Calu3 (cell line): Measurements from ENCODE around the gene MKLN1. TPM values are rescaled to one million over a fixed set of nuclear protein-coding genes. Genes with fewer than 3 reads are reported as not detected.

Experiments used
- BruUV-seq: library from RNA; stranded (reverse); fragments of 400-500 nt; replicated peaks from 2 replicates; lab custom pipeline; 2021; lab: Mats Ljungman, UMichigan
- CTCF ChIA-PET: fragments of 300-600 bp; sonication (Branson Sonifier 250); formaldehyde crosslinking; loops from one replicate; lab custom pipeline; 2022; ENCODE audit warnings: antibody characterized with exemption; lab: Charles Lee
- DNase-seq: peaks from one replicate; pipeline ENCODE4 v3.0.0; 2022
- H3K27ac Mint-ChIP-seq: one replicate; pipeline ENCODE4 v1.8.0; 2022; ENCODE audit warnings: mixed read lengths; ENCODE audit not compliant: unreplicated experiment
- H3K27me3 Mint-ChIP-seq: one replicate; pipeline ENCODE4 v1.8.0; 2022; ENCODE audit warnings: mixed read lengths; ENCODE audit not compliant: unreplicated experiment
- H3K36me3 Mint-ChIP-seq: one replicate; pipeline ENCODE4 v1.8.0; 2022; ENCODE audit warnings: mild to moderate bottlenecking, moderate library complexity, mixed read lengths; ENCODE audit not compliant: insufficient read depth, unreplicated experiment
- H3K4me1 Mint-ChIP-seq: one replicate; pipeline ENCODE4 v1.8.0; 2022; ENCODE audit warnings: mild to moderate bottlenecking, low read depth, mixed read lengths; ENCODE audit not compliant: unreplicated experiment
- H3K4me3 Mint-ChIP-seq: one replicate; pipeline ENCODE4 v1.8.0; 2022; ENCODE audit warnings: mild to moderate bottlenecking, low read depth, moderate library complexity, mixed read lengths; ENCODE audit not compliant: unreplicated experiment
- H3K9me3 Mint-ChIP-seq: one replicate; pipeline ENCODE4 v1.8.0; 2022; ENCODE audit warnings: low read depth, mixed read lengths; ENCODE audit not compliant: unreplicated experiment
- CTCF ChIP-seq: fragments of 200-600 bp; IDR thresholded peaks from one replicate; pipeline ENCODE4 v1.8.0; 2022; ENCODE audit warnings: antibody characterized with exemption; ENCODE audit not compliant: unreplicated experiment
- intact Hi-C: fragments of 100-400 bp; cut with micrococcal nuclease; formaldehyde crosslinking; loops from one replicate; pipeline ENCODE4 v1.10.0; 2022; ENCODE audit not compliant: unreplicated experiment
- total RNA-seq: library from RNA; stranded (reverse); gene quantifications from 2 replicates; pipeline ENCODE4 v1.2.3, GENCODE V29; 2022

Gene MKLN1
- total RNA-seq, 1 experiment from 2014 or later = 47.1 TPM

- Mint-ChIP-seq H3K4me1 (no peaks in the 10 kb centered on the region), H3K27ac (no peak overlapping the region), H3K4me3 (no peak overlapping the region), H3K9me3 (no peaks in the 10 kb centered on the region), H3K27me3 (no peaks in the 10 kb centered on the region), H3K36me3 (no peaks in the 10 kb centered on the region)
- no TSS peak for BruUV-seq
- DNase-seq = no peak
- TF ChIP-seq CTCF = no peak
- CTCF ChIA-PET = interaction anchor here (0.7 kb wide), 1 partner anchor 38 kb away, joined by 3 read pairs; no protein-coding TSS in a partner anchor
- intact Hi-C loops = no loop called here
Observed at GRCh38 chr7:131292141-131292905, 35.4 kb upstream of the MKLN1 start.

GRCh38 chr7:131293018-131293417, 34.7 kb upstream of the MKLN1 start:
- no peak for DNase-seq
- Mint-ChIP-seq H3K9me3 (no peaks in the 10 kb centered on the region), H3K27me3 (no peaks in the 10 kb centered on the region), H3K4me3 (no peak overlapping the region), H3K36me3 (no peaks in the 10 kb centered on the region), H3K4me1 (no peaks in the 10 kb centered on the region), H3K27ac (no peak overlapping the region)
- no peak for TF ChIP-seq CTCF
- no TSS peak for BruUV-seq
- intact Hi-C loops = no loop called here
- CTCF ChIA-PET = interaction anchor here (0.7 kb wide), 1 partner anchor 38 kb away, joined by 3 read pairs; no protein-coding TSS in a partner anchor

GRCh38 chr7:131294553-131294952, 33.1 kb upstream of the MKLN1 start:
- DNase-seq = no peak
- intact Hi-C loops = no loop called here
- BruUV-seq = no TSS peak
- no peak for TF ChIP-seq CTCF
- H3K9me3 Mint-ChIP-seq = no peaks in the 10 kb centered on the region
- H3K27me3 Mint-ChIP-seq = no peaks in the 10 kb centered on the region
- peaks cover 8% of the 10 kb centered on the region for H3K4me1 Mint-ChIP-seq
- CTCF ChIA-PET = no interaction called here
- H3K27ac Mint-ChIP-seq = no peak overlapping the region
- no peaks in the 10 kb centered on the region for H3K36me3 Mint-ChIP-seq
- no peak overlapping the region for H3K4me3 Mint-ChIP-seq

GRCh38 chr7:131298608-131298992, 29.1 kb upstream of the MKLN1 start:
- intact Hi-C loops = no loop called here
- no peaks in the 10 kb centered on the region for H3K36me3 Mint-ChIP-seq
- no peak for TF ChIP-seq CTCF
- no peak for DNase-seq
- H3K9me3 Mint-ChIP-seq = no peaks in the 10 kb centered on the region
- no TSS peak for BruUV-seq
- H3K27me3 Mint-ChIP-seq = peaks cover 8% of the 10 kb centered on the region
- H3K27ac Mint-ChIP-seq = no peak overlapping the region
- peaks cover 8% of the 10 kb centered on the region for H3K4me1 Mint-ChIP-seq
- CTCF ChIA-PET = no interaction called here
- H3K4me3 Mint-ChIP-seq = no peak overlapping the region
